ENCODE results near the gene PDLIM1.
"Not testable (repeated sequence)": the region's sequence is repeated elsewhere in the genome, so short reads cannot be mapped to it uniquely, and the experiment has no call there.

Gene PDLIM1

GRCh38 chr10:95250856-95251255 lies 39.9 kb downstream of the PDLIM1 start:
- peaks cover 4% of the 10 kb centered on the region for H3K4me1 Mint-ChIP-seq (ENCODE audit: low read depth)

GRCh38 chr10:95249467-95249866 lies 41.3 kb downstream of the PDLIM1 start:
- Mint-ChIP-seq H3K36me3 (ENCODE audit: low read depth) (no peaks in the 10 kb centered on the region), H3K27ac (no peak overlapping the region), H3K4me1 (ENCODE audit: low read depth) (peaks cover 4% of the 10 kb centered on the region), H3K9me3 (no peaks in the 10 kb centered on the region), H3K27me3 (no peaks in the 10 kb centered on the region), H3K4me3 (no peak overlapping the region)

More at GRCh38 chr10:95250856-95251255, 39.9 kb downstream of the PDLIM1 start:
- no peak overlapping the region for H3K4me3 Mint-ChIP-seq
- peaks cover 4% of the 10 kb centered on the region for H3K9me3 Mint-ChIP-seq
- H3K27me3 Mint-ChIP-seq = no peaks in the 10 kb centered on the region
- no peaks in the 10 kb centered on the region for H3K36me3 Mint-ChIP-seq (ENCODE audit: low read depth)
- H3K27ac Mint-ChIP-seq = no peak overlapping the region

GRCh38 chr10:95248989-95249388 lies 41.8 kb downstream of the PDLIM1 start:
- Mint-ChIP-seq H3K36me3 (ENCODE audit: low read depth) (no peaks in the 10 kb centered on the region), H3K4me1 (ENCODE audit: low read depth) (peaks cover 4% of the 10 kb centered on the region), H3K27me3 (no peaks in the 10 kb centered on the region), H3K4me3 (no peak overlapping the region), H3K9me3 (no peaks in the 10 kb centered on the region), H3K27ac (no peak overlapping the region)

DNA sequence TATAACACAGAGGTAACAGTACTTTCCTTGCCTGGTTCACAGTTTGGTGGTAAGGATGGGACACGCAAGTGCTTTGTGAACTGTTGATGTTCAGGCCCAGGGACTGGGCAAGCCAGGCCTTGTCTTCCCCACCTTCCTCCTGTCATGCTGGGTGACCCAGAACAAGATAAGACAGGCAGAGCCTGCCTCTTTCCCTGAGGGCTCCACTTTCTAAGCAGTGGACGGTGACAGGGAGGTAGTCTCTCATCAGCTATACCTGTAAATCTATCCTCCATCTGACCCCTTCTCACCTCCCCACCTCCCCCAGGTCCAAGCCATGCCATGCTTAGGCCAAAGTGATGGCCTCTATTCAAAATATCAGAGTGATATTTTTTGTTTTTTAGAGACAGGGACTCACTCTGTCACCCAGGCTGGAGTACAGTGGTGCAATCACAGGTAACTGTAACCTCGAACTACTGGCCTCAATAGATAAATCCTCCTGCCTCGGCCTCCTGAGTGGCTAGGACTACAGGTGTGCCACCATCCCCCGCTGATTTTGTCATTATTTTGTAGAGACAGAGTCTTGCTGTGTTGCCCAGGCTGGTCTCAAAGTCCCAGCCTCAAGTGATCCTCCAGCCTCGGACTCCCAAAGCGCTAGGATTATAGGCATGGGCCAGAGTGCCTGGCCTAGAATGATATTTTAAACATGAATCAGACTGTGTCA lies 42.8 kb downstream of the PDLIM1 start:
- Mint-ChIP-seq H3K9me3 (no peaks in the 10 kb centered on the region), H3K36me3 (ENCODE audit: low read depth) (no peaks in the 10 kb centered on the region), H3K4me3 (no peak overlapping the region), H3K27ac (no peak overlapping the region), H3K27me3 (no peaks in the 10 kb centered on the region), H3K4me1 (ENCODE audit: low read depth) (peaks cover 3% of the 10 kb centered on the region)

- no peak overlapping the region for H3K27ac Mint-ChIP-seq
- no peaks in the 10 kb centered on the region for H3K27me3 Mint-ChIP-seq
- no peaks in the 10 kb centered on the region for H3K36me3 Mint-ChIP-seq (ENCODE audit: low read depth)
- no peaks in the 10 kb centered on the region for H3K4me1 Mint-ChIP-seq (ENCODE audit: low read depth)
- no peak overlapping the region for H3K4me3 Mint-ChIP-seq
- no peaks in the 10 kb centered on the region for H3K9me3 Mint-ChIP-seq
These were observed 43.5 kb downstream of the PDLIM1 start for GRCh38 chr10:95247200-95247880.

GRCh38 chr10:95246582-95247051 lies 44.2 kb downstream of the PDLIM1 start:
- Mint-ChIP-seq H3K36me3 (ENCODE audit: low read depth) (no peaks in the 10 kb centered on the region), H3K27ac (no peak overlapping the region), H3K4me1 (ENCODE audit: low read depth) (no peaks in the 10 kb centered on the region), H3K9me3 (no peaks in the 10 kb centered on the region), H3K4me3 (no peak overlapping the region), H3K27me3 (no peaks in the 10 kb centered on the region)

DNA sequence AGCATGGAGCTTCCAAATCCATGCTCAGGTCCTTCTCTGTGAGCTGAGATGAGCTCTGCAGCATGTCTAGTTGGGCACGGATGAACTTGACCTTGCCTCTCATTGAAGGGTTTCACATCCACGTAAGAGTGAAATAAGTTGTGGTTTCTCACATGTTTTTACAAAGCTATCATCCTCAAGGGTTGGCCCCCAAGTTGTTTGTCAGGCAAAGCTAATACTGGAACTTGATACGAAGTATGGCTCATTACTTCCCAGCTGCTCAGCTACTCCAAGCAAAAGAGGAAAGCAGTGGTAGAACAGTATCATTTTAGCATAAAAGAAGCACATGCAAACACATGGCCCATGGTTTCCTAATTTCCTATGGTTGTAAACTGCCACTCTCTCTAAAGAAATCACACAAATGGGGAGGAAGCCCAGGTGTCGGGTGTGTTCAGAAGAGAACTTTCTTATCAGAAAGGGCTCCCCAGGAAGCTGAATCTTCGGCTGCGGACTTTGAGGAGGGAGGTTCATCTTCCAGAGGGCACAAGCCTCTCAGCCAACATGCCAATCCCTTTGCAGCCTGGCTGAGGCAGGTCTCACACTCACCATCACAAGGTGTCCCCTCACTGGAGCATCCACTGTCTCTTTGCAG lies 45.3 kb downstream of the PDLIM1 start:
- Mint-ChIP-seq H3K4me1 (ENCODE audit: low read depth) (no peaks in the 10 kb centered on the region), H3K9me3 (no peaks in the 10 kb centered on the region), H3K27ac (no peak overlapping the region), H3K36me3 (ENCODE audit: low read depth) (no peaks in the 10 kb centered on the region), H3K27me3 (no peaks in the 10 kb centered on the region), H3K4me3 (no peak overlapping the region)

- H3K27me3 Mint-ChIP-seq = no peaks in the 10 kb centered on the region
- H3K36me3 Mint-ChIP-seq (ENCODE audit: low read depth) = peaks cover 4% of the 10 kb centered on the region
- H3K4me3 Mint-ChIP-seq = no peak overlapping the region
- H3K9me3 Mint-ChIP-seq = no peaks in the 10 kb centered on the region
- H3K27ac Mint-ChIP-seq = no peak overlapping the region
- H3K4me1 Mint-ChIP-seq (ENCODE audit: low read depth) = no peaks in the 10 kb centered on the region
These were observed 46.7 kb downstream of the PDLIM1 start for GRCh38 chr10:95244152-95244551.

DNA sequence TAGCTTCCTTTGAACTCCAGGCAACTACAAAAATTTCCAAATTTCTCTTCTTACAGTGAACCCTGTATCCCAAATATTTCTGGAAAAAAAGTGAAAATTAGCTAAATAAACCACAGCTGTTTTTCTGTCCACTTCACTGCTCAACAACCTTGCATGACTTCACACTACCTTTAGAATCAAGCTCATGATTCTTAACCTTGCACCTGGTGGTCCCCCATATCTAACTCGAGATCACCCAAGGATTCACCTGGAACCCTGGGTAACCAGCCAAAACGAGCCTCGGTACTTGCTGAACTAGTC lies 47.5 kb downstream of the PDLIM1 start:
- H3K9me3 Mint-ChIP-seq = no peaks in the 10 kb centered on the region
- no peak overlapping the region for H3K4me3 Mint-ChIP-seq
- H3K27me3 Mint-ChIP-seq = peaks cover 4% of the 10 kb centered on the region
- H3K4me1 Mint-ChIP-seq (ENCODE audit: low read depth) = no peaks in the 10 kb centered on the region
- no peak overlapping the region for H3K27ac Mint-ChIP-seq
- peaks cover 4% of the 10 kb centered on the region for H3K36me3 Mint-ChIP-seq (ENCODE audit: low read depth)

GRCh38 chr10:95242581-95243317 lies 48.1 kb downstream of the PDLIM1 start:
- H3K27me3 Mint-ChIP-seq = peaks cover 4% of the 10 kb centered on the region
- no peak overlapping the region for H3K27ac Mint-ChIP-seq

GRCh38 chr10:95241533-95241932 lies 49.3 kb downstream of the PDLIM1 start:
- peaks cover 4% of the 10 kb centered on the region for H3K36me3 Mint-ChIP-seq (ENCODE audit: low read depth)
- peaks cover 4% of the 10 kb centered on the region for H3K27me3 Mint-ChIP-seq
- no peak overlapping the region for H3K4me3 Mint-ChIP-seq
- H3K4me1 Mint-ChIP-seq (ENCODE audit: low read depth) = peaks cover 11% of the 10 kb centered on the region
- no peaks in the 10 kb centered on the region for H3K9me3 Mint-ChIP-seq
- no peak overlapping the region for H3K27ac Mint-ChIP-seq

More at GRCh38 chr10:95242581-95243317, 48.1 kb downstream of the PDLIM1 start:
- Mint-ChIP-seq H3K4me1 (ENCODE audit: low read depth) (no peaks in the 10 kb centered on the region), H3K36me3 (ENCODE audit: low read depth) (peaks cover 4% of the 10 kb centered on the region), H3K9me3 (no peaks in the 10 kb centered on the region), H3K4me3 (no peak overlapping the region)

- H3K27me3 Mint-ChIP-seq = peaks cover 4% of the 10 kb centered on the region
- H3K4me3 Mint-ChIP-seq = no peak overlapping the region
- H3K36me3 Mint-ChIP-seq (ENCODE audit: low read depth) = peaks cover 4% of the 10 kb centered on the region
- H3K27ac Mint-ChIP-seq = no peak overlapping the region
- H3K4me1 Mint-ChIP-seq (ENCODE audit: low read depth) = peaks cover 18% of the 10 kb centered on the region
- H3K9me3 Mint-ChIP-seq = no peaks in the 10 kb centered on the region
These were observed 50.0 kb downstream of the PDLIM1 start for GRCh38 chr10:95240811-95241210.

GRCh38 chr10:95240096-95240495 lies 50.7 kb downstream of the PDLIM1 start:
- not testable (repeated sequence) for H3K27ac Mint-ChIP-seq; H3K27me3 Mint-ChIP-seq; H3K36me3 Mint-ChIP-seq (ENCODE audit: low read depth); H3K4me3 Mint-ChIP-seq; H3K9me3 Mint-ChIP-seq
- H3K4me1 Mint-ChIP-seq (ENCODE audit: low read depth) = peaks cover 25% of the 10 kb centered on the region

DNA sequence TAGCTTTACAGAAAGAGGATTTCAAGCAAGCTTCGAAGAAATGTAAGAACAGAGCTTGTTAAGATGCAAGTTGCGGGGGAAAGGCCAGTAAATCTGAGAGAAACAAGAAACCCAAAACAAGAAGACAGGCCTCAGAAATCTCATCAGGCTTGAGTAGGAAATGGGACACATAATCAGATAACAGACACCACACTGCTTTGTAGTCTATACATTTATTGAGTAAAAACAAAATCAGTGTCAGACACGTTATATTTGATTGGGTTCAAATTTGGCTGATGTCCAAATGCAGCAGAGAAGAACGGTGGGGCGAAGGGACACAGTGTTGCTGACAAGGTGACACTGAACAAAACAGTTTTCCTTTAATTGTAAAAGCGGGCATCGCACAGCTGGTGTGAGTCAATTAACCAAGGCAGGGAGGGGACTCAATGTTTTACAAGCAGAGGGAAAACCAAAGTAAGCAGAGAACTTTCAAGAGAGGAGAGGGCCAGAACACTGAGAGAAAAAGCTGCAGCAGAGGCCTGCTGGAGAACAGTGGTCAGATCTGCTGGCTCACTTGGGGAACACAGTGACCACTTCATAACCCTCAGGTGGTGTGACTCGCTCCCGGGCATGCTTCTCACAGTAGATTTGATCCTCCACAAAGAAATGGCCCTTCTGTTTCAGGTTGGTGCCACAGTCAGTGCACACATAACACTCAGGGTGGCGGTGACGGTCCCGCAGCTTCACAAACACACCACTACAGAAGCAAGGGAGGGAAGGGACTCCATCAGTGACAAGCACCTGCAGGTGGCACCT lies 53.2 kb downstream of the PDLIM1 start:
- Mint-ChIP-seq H3K27ac (no peak overlapping the region), H3K4me3 (no peak overlapping the region), H3K4me1 (ENCODE audit: low read depth) (peaks cover 27% of the 10 kb centered on the region), H3K9me3 (no peaks in the 10 kb centered on the region), H3K27me3 (peaks cover 4% of the 10 kb centered on the region), H3K36me3 (ENCODE audit: low read depth) (peaks cover 4% of the 10 kb centered on the region)
